GM15510 (cell line): ENCODE data around the gene DCK.

Experiments
- POLR2A ChIP-seq: IDR thresholded peaks from 3 replicates; pipeline ENCODE4 v1.6.1; 2011; ENCODE audit warnings: borderline replicate concordance; ENCODE audit not compliant: insufficient read length; ENCODE audit errors: extremely low read depth

Gene DCK

GRCh38 chr4:70994387-70995099, 1.1 kb downstream of the DCK start:
- TF ChIP-seq POLR2A, result no peak

GRCh38 chr4:70996018-70996360, 2.5 kb downstream of the DCK start:
- TF ChIP-seq POLR2A, result no peak

- TF ChIP-seq POLR2A, result no peak
Observed at GRCh38 chr4:70997036-70997435, 3.6 kb downstream of the DCK start.

GRCh38 chr4:70997546-70997945, 4.1 kb downstream of the DCK start:
- no peak for TF ChIP-seq POLR2A

- TF ChIP-seq POLR2A, result no peak
Observed at GRCh38 chr4:71004281-71004851, 10.9 kb downstream of the DCK start.

GRCh38 chr4:71006203-71006907, 12.9 kb downstream of the DCK start:
- no peak for TF ChIP-seq POLR2A

GRCh38 chr4:71008196-71008595, 14.7 kb downstream of the DCK start:
- TF ChIP-seq POLR2A, result no peak

- TF ChIP-seq POLR2A, result no peak
Observed at GRCh38 chr4:71009086-71009485, 15.6 kb downstream of the DCK start.

GRCh38 chr4:71009890-71010588, 16.6 kb downstream of the DCK start:
- no peak for TF ChIP-seq POLR2A

- TF ChIP-seq POLR2A, result no peak
Observed at GRCh38 chr4:71011451-71011850, 18.0 kb downstream of the DCK start.

GRCh38 chr4:71020611-71021010, 27.2 kb downstream of the DCK start:
- no peak for TF ChIP-seq POLR2A

GRCh38 chr4:71025654-71026053, 32.2 kb downstream of the DCK start:
- no peak for TF ChIP-seq POLR2A

GRCh38 chr4:71026086-71026485, 32.6 kb downstream of the DCK start:
- TF ChIP-seq POLR2A, result no peak

- no peak for TF ChIP-seq POLR2A
Observed at GRCh38 chr4:71027611-71028010, 34.2 kb downstream of the DCK start.

- TF ChIP-seq POLR2A, result no peak
Observed at GRCh38 chr4:71029504-71029903, 36.1 kb downstream of the DCK start.
